ENCODE results near the gene ISG20.

ISG20 gene

DNA sequence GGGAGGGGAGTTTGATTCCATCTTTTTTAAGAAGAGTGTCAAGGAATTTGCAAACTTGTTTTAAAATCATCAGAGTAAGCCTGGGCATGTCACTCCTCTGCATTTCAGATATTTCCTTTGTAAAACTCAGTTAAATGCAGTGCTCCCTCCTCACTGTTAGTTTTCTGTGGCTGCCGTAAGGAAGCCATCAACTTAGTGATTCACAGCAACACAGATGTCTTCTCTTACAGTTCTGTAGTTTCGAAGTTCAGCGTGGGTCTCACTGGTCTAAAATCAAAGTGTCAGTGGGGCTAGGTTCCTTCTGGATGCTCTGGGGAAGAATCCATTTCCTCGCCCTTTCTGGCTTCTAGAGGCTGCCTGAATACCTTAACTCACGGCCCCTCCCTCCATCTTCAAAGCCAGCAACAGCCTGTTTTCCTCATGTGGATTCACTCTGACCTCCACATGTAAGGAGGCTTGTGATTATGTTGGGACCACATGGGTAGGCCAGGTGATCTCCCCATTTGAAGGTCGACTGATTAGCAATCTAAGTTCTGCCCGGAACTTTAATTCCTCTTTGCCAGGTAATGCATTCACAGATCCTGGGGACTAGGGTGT lies 12.4 kb downstream of the ISG20 start:
- no peaks in the 10 kb centered on the region for H3K27me3 ChIP-seq (ENCODE audit: low read depth, low read length)
- H3K4me3 ChIP-seq (ENCODE audit: low read depth in 1 of 2, low read length in 2 of 2) = no peak overlapping the region
- no peak overlapping the region for H3K27ac ChIP-seq (ENCODE audit: low read length)

DNA sequence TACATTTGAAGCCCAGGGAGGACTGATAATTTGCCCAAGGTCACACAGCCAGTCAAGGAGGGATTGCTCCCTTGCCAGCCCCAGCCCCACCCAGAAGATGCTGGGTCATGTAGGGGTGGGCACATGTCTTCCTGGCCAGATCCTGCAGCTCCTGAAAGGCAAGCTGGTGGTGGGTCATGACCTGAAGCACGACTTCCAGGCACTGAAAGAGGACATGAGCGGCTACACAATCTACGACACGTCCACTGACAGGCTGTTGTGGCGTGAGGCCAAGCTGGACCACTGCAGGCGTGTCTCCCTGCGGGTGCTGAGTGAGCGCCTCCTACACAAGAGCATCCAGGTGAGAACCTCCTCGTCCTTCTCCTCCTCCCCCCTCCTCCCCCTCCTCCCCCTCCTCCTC lies 13.2 kb downstream of the ISG20 start:
- no peaks in the 10 kb centered on the region for H3K27me3 ChIP-seq (ENCODE audit: low read depth, low read length)
- peaks cover 3% of the 10 kb centered on the region in 2 donors for H3K4me1 ChIP-seq (ENCODE audit: control insufficient read depth in 1 of 2, insufficient read depth in 2 of 2, low read length in 2 of 2)
- no peak overlapping the region for H3K4me3 ChIP-seq (ENCODE audit: low read depth in 1 of 2, low read length in 2 of 2)
- H3K9me3 ChIP-seq (ENCODE audit: control insufficient read depth in 1 of 2, low read length in 2 of 2) = no peaks in the 10 kb centered on the region
- no peaks in the 10 kb centered on the region for H3K36me3 ChIP-seq (ENCODE audit: control insufficient read depth in 1 of 2, insufficient read depth in 2 of 2, low read length in 2 of 2)
- no peak overlapping the region for H3K27ac ChIP-seq (ENCODE audit: low read length)

More for the DNA sequence above, 12.4 kb downstream of the ISG20 start:
- no peaks in the 10 kb centered on the region for H3K9me3 ChIP-seq (ENCODE audit: control insufficient read depth in 1 of 2, low read length in 2 of 2)
- H3K36me3 ChIP-seq (ENCODE audit: control insufficient read depth in 1 of 2, insufficient read depth in 2 of 2, low read length in 2 of 2) = no peaks in the 10 kb centered on the region
- H3K4me1 ChIP-seq (ENCODE audit: control insufficient read depth in 1 of 2, insufficient read depth in 2 of 2, low read length in 2 of 2) = peaks cover 3% of the 10 kb centered on the region in 2 donors

DNA sequence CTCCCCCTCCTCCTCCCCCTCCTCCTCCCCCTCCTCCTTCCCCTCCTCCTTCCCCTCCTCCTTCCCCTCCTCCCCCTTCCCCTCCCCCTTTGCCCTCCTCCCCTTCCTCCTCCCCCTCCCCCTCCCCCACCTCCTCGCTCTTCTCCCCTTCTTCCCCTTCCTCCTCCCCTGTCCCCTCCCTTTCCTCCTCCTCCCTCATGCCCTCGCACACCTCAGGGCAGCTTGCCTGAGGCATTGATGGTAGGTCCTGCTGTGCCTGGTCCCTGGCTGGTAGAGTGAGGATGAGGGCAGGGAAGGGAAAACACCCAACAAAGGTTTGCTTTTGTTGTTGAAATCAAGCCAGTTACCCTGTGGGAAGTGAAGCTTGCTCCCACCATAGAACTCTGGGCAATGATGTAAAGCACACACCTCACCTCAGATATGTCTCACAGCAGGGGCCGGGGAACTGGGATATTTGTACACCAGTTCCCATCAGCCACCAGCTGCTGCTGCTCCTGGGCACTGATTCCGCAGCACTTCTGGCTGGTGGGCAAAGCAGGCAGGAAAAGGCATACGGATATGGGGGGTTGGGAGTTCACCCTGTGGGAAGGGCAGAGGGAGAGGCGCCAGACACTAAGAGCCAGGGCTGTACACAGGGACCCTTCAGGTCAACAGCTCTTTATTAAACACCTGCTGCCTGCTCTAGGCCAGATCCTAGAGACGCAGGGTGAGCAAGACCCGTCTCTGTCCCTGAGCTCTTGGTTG lies 13.8 kb downstream of the ISG20 start:
- Histone ChIP-seq H3K27ac (ENCODE audit: low read length) (no peak overlapping the region), H3K4me1 (ENCODE audit: control insufficient read depth in 1 of 2, insufficient read depth in 2 of 2, low read length in 2 of 2) (peaks cover 3 to 8% of the 10 kb centered on the region in 2 donors), H3K4me3 (ENCODE audit: low read depth in 1 of 2, low read length in 2 of 2) (no peak overlapping the region), H3K27me3 (ENCODE audit: low read depth, low read length) (no peaks in the 10 kb centered on the region), H3K36me3 (ENCODE audit: control insufficient read depth in 1 of 2, insufficient read depth in 2 of 2, low read length in 2 of 2) (no peaks in the 10 kb centered on the region), H3K9me3 (ENCODE audit: control insufficient read depth in 1 of 2, low read length in 2 of 2) (no peaks in the 10 kb centered on the region)

DNA sequence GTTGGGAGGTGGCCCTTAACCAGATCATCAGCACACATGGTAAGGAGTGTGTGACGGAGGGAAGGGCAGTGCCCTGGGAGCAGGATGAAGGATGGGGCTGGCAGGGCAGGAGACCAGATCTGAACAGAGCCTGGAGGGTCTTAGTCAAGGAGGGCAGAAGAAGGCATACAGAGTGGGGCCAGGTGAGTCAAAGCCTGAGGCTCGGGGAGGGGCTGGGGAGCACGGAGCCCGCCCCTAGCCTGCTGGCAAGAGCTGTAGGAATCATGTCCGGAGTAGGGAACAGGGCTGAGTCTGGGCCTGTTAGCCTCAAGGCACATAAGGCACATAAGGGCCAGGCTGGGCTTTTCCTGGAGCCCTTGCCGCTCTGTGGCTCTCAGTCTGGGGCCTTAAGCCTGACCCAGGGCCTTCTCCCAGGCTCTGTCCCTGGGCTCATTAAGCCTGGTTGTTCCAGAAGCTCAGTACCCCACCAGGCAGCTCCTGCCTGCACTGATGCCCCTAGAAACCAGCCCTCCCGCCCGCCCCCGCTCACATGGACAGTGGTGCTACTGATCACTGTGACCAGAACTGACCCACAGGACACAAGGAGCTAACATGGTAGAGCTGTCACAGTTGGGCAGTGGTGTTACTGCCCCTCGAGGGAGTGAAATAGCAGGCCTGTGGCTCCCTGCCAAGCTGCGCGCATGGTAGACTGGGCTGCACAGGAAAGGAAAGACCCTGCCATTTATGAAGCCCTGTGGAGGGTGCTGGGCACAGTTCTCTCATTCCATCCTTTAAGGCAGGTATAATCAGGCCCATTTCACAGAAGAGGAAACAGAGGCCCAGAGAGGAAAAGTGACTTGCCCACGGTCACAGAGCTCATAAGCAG lies 14.6 kb downstream of the ISG20 start:
- Histone ChIP-seq H3K4me1 (ENCODE audit: control insufficient read depth in 1 of 2, insufficient read depth in 2 of 2, low read length in 2 of 2) (peaks cover 3 to 9% of the 10 kb centered on the region in 2 donors), H3K27me3 (ENCODE audit: low read depth, low read length) (no peaks in the 10 kb centered on the region), H3K9me3 (ENCODE audit: control insufficient read depth in 1 of 2, low read length in 2 of 2) (no peaks in the 10 kb centered on the region), H3K36me3 (ENCODE audit: control insufficient read depth in 1 of 2, insufficient read depth in 2 of 2, low read length in 2 of 2) (no peaks in the 10 kb centered on the region), H3K4me3 (ENCODE audit: low read depth in 1 of 2, low read length in 2 of 2) (no peak overlapping the region), H3K27ac (ENCODE audit: low read length) (no peak overlapping the region)

DNA sequence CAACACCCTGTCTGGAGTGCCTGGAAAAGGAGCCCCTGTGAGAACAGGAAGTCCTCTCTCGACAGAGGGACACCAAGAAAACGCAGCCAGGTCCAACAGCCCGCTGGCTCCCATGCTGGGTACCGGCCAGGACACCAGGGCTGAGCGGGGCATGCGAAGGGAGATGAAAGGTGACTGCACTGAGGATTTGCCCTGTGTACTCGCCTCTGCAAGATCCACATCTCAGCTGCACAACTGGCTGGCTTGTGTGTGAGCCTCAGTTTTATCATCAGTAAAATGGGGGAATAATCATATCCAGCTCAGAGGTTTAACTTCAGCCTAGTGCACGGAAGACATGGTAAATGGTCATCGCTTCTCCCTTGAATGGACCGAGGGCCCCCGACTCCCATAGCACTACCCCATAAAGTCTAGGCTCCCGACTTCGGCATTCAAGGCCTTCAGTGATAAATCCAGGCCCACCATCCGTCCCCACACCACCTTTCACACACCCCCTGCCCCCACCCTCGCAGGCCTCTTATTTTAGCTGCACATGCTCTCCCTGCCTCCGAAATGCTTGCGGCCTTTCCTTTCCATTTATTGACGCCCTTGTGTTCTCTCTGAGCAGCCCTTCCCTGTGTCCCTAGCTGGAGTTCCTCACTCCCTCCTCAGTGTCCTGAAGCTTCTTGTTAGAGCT lies 15.8 kb downstream of the ISG20 start:
- Histone ChIP-seq H3K4me1 (ENCODE audit: control insufficient read depth in 1 of 2, insufficient read depth in 2 of 2, low read length in 2 of 2) (peaks cover 3 to 10% of the 10 kb centered on the region in 2 donors), H3K27me3 (ENCODE audit: low read depth, low read length) (no peaks in the 10 kb centered on the region), H3K4me3 (ENCODE audit: low read depth in 1 of 2, low read length in 2 of 2) (no peak overlapping the region), H3K9me3 (ENCODE audit: control insufficient read depth in 1 of 2, low read length in 2 of 2) (no peaks in the 10 kb centered on the region), H3K36me3 (ENCODE audit: control insufficient read depth in 1 of 2, insufficient read depth in 2 of 2, low read length in 2 of 2) (no peaks in the 10 kb centered on the region), H3K27ac (ENCODE audit: low read length) (no peak overlapping the region)

DNA sequence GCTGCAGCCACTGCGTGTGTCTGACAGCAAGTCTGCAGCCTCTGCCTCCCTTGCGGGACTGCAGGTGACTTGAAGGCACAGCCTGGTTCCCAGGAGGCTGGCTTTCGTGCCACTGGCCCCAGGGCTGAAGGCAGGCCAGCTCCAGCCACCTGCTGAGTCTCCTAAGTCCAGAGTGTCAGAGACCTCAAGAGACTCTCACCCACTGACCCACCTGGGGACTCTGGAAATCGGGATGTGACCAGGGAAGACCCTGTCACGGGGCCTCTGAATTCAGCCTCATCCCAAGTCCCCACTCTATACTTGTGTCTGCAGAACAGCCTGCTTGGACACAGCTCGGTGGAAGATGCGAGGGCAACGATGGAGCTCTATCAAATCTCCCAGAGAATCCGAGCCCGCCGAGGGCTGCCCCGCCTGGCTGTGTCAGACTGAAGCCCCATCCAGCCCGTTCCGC lies 16.3 kb downstream of the ISG20 start:
- H3K36me3 ChIP-seq (ENCODE audit: control insufficient read depth in 1 of 2, insufficient read depth in 2 of 2, low read length in 2 of 2) = no peaks in the 10 kb centered on the region
- no peaks in the 10 kb centered on the region for H3K9me3 ChIP-seq (ENCODE audit: control insufficient read depth in 1 of 2, low read length in 2 of 2)
- no peaks in the 10 kb centered on the region for H3K27me3 ChIP-seq (ENCODE audit: low read depth, low read length)
- no peak overlapping the region for H3K27ac ChIP-seq (ENCODE audit: low read length)
- H3K4me1 ChIP-seq (ENCODE audit: control insufficient read depth in 1 of 2, insufficient read depth in 2 of 2, low read length in 2 of 2) = peaks cover 0 to 10% of the 10 kb centered on the region in 2 donors
- no peak overlapping the region for H3K4me3 ChIP-seq (ENCODE audit: low read depth in 1 of 2, low read length in 2 of 2)

DNA sequence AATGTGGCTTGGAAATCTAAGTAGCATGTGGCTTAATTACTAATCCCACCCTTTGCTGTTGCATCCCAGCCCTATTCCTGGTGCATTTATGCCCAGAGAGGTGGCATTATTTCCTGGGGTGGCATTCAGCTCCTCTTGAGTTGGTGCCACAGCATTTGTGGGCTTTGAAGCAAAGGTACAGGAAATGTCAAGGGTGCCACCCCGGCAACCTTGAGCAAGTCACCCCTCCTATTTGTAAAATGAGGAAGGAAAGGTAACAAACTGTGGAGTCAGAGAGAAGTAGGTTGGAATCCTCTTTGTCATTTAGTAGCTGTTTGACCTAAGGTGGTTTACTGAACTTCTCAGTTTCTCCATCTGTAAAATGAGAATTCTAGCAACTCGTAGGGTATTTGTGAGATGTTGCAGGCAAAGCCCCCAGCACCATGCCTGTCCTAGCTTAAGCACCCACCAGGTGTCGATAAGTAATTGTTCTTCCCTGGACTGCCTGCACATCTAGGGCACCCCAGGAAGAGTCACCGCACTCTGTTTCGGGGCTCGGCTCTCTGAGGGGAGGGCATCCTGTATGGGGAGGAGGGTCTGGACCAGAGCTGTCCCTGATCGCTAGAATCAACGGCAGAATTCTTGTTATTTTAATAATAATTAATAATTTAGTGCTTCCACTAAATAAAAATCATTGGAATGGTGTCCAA lies 17.1 kb downstream of the ISG20 start:
- Histone ChIP-seq H3K9me3 (ENCODE audit: control insufficient read depth in 1 of 2, low read length in 2 of 2) (no peaks in the 10 kb centered on the region), H3K36me3 (ENCODE audit: control insufficient read depth in 1 of 2, insufficient read depth in 2 of 2, low read length in 2 of 2) (no peaks in the 10 kb centered on the region), H3K27ac (ENCODE audit: low read length) (no peak overlapping the region), H3K4me3 (ENCODE audit: low read depth in 1 of 2, low read length in 2 of 2) (no peak overlapping the region), H3K4me1 (ENCODE audit: control insufficient read depth in 1 of 2, insufficient read depth in 2 of 2, low read length in 2 of 2) (peaks cover 0 to 10% of the 10 kb centered on the region in 2 donors), H3K27me3 (ENCODE audit: low read depth, low read length) (no peaks in the 10 kb centered on the region)

DNA sequence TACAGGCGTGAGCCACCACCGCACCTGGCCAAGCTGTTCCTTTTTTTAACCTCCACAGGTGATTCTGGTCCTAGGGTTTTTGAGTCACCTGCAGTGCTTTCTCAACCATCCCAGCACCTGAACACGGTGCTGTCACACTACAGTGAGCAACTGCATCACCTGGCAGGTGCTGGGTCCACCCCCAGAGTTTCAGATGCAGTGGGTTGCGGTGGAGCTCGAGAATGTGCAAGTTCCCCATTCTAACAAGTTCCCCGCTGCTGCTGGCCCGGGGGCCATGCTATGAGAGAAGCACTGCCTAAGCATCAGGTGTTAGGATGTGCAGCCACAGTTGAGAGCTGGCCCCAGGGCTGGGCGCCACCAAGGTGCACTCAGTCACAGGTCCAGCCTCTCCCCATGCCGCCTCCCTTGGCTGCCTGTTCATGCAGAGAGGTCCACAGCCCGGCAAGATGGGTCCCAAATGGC lies 18.0 kb downstream of the ISG20 start:
- Histone ChIP-seq H3K9me3 (ENCODE audit: control insufficient read depth in 1 of 2, low read length in 2 of 2) (no peaks in the 10 kb centered on the region), H3K27ac (ENCODE audit: low read length) (no peak overlapping the region), H3K4me1 (ENCODE audit: control insufficient read depth in 1 of 2, insufficient read depth in 2 of 2, low read length in 2 of 2) (peaks cover 0 to 10% of the 10 kb centered on the region in 2 donors), H3K36me3 (ENCODE audit: control insufficient read depth in 1 of 2, insufficient read depth in 2 of 2, low read length in 2 of 2) (no peaks in the 10 kb centered on the region), H3K27me3 (ENCODE audit: low read depth, low read length) (no peaks in the 10 kb centered on the region), H3K4me3 (ENCODE audit: low read depth in 1 of 2, low read length in 2 of 2) (no peak overlapping the region)

DNA sequence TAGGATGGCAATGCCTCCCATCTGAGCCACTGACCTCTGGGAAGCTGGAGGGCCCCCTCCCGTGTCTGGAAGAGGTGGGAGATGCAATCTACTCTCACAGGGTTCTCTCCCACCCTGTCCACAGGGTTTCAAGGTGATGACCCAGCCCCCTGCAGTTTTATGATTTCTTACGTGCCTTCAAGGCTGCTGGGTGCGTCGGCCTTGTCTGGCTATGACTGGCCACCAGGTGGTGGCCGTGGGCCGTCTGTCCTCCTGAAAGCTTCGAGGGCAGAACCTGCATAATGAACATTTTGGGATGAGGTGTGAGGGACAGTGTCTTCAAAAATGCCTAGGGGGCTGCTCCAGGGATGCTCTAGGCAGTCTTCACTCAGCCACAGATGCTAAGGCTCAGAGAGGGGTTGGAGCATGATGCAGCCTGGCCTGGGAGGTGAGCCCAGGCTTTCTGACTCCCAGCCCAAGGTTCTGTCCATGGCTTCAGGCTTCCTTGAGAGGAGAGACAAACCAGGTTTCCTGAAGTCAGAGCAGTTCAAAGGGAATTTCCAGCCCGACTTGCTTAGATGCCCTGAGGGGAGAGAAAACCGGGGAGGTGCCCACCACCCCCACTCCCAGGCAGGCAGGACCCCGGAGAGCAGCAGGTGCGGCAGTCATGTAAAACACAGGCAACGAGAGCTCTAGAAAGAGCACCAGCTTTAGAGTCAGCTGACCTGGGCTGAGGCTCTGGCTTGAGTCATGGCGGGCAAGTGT lies 18.7 kb downstream of the ISG20 start:
- Histone ChIP-seq H3K27ac (ENCODE audit: low read length) (no peak overlapping the region), H3K9me3 (ENCODE audit: control insufficient read depth in 1 of 2, low read length in 2 of 2) (no peaks in the 10 kb centered on the region)

More for the DNA sequence above, 18.7 kb downstream of the ISG20 start:
- Histone ChIP-seq H3K27me3 (ENCODE audit: low read depth, low read length) (no peaks in the 10 kb centered on the region), H3K4me1 (ENCODE audit: control insufficient read depth in 1 of 2, insufficient read depth in 2 of 2, low read length in 2 of 2) (peaks cover 0 to 10% of the 10 kb centered on the region in 2 donors), H3K36me3 (ENCODE audit: control insufficient read depth in 1 of 2, insufficient read depth in 2 of 2, low read length in 2 of 2) (no peaks in the 10 kb centered on the region), H3K4me3 (ENCODE audit: low read depth in 1 of 2, low read length in 2 of 2) (no peak overlapping the region)
